Activated gamma-delta T cell treated with anti-CD3 and anti-CD28 coated beads, Interleukin-2, amount 50 U/mL, for 16 hours (primary cell): Measurements from ENCODE around the gene DCUN1D1.
"Not testable (repeated sequence)": the region's sequence is repeated elsewhere in the genome, so short reads cannot be mapped to it uniquely, and the experiment has no call there.

ENCODE experiments used
- DNase-seq: peaks from one replicate; pipeline ENCODE4 v3.0.0-alpha.2; 2020; ENCODE audit warnings: low read depth

The DCUN1D1 gene

DNA sequence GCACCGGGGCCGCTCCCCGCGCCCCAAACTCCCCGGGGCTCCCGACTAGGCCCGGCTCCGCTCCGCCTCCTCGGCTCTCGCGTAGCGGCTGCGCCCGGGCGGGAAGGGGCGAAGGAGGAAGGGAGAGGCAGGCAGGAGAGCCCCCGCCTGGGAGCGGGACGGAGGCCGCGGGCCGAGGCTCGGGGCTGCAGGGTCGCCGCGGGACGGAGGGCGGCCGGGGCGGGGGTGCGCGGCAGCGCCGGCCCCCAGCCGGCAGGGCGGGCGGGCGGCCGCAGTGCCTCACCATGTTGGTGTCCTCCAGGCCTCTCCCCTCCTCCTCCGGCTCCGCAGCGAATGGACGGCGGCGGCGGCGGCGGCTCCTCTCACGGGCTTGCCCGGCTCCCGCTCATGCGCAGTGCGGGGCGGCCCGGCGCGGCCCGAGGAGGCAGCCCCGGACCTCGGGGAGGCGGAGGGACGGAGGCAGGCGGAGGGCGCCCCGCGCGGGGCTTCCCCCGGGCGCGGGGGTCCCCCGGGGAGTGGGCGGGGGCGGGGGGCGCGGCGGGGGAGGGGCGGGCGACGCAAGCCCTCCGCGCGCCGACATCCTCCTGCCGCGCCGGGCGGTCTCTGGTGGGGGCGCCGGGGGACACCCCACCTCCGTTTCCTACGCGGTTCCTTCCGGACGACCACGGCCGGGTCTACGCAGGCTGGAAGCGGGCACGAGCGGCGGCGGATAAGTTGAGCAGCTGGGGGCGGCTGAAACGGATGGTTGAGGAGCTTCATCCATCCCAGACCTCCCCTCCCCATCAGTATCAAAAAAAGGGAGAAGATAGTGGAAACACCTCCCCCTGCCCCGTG, at the start of gene DCUN1D1:
Gene DCUN1D1, minus strand, starts transcription at position 335 of the 834 bp plus-strand sequence. Its CDS starts 49 bp downstream, at position 286.
- peak; percentile 81 for DNase-seq

DNA sequence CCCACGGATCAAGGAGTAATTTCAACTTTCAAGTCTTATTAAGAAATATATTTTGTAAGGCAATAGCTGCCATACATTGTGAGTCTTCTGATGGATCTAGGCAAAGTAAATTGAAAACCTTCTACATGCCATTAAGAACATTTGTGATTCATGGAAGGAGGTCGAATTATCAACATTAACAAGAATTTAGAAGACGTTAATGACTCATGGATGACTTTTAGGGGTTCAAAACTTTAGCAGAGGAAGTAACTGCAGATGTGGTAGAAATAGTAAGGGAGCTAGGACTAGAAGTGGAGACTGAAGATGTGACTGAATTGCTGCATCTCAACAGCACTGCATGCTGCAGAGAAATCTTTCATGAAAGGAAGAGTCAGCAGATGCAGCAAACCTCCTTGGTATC, 48.1 kb upstream of the DCUN1D1 start:
- no peak for DNase-seq

GRCh38 chr3:183027276-183027675, 46.9 kb upstream of the DCUN1D1 start:
- no peak for DNase-seq

GRCh38 chr3:183022936-183023516, 42.7 kb upstream of the DCUN1D1 start:
- no peak for DNase-seq

DNA sequence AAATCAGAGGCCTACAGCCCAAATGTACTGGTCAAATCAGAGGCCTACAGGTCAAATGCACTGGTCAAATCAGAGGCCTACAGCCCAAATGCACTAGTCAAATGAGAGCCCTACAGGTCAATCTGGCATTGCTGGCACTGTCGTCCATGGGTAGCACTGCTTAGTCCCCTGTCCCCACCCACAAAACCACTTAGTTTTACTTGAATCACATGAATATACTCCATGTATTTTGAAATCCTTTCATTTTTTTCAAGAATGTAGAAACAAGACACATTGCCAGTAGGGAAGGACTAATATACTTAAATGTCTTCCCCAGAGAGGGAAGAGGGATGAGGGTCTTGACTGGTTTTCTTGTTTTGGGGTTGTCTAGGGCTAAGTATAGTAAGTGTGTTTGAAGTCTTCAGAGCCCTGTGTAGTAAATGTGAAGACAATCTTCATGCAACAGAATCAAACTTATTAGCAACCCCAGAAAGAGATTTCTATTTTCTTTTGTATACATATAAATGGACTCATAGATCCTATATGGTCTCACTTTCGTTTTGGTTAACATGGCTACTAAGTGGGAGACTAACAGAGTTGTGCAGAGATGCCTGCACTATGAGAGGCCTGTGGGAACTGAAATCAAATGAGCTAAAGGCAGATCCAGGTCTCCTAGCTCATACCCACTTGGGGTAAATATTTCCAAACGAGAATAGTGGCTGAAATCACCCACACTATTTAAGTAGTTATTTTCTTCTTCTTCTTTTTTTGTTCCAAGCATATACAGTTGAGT, 38.3 kb upstream of the DCUN1D1 start:
- DNase-seq: no peak

GRCh38 chr3:183015185-183015584, 34.8 kb upstream of the DCUN1D1 start:
- no peak for DNase-seq

GRCh38 chr3:183013856-183014255, 33.5 kb upstream of the DCUN1D1 start:
- no peak for DNase-seq

- no peak for DNase-seq
Observed at GRCh38 chr3:183013074-183013473, 32.7 kb upstream of the DCUN1D1 start.

DNA sequence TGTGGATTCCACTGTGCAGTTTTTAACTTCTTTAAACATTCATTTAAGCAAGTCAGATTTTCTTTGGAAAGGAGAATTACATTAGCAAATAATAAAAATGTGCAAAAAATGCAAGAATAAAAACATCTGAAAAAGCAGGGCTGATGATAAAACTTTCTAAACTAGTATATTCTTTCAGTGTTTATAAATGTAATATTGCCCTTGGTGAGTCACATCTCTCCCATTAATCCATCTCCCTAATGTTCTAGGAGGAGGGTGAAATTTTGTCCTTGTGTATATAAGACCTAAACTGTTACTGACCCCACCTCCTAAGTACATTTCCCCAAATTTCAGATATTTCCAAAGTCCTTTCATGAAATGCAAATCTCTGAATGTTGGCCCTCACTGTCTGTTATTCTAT, 28.5 kb upstream of the DCUN1D1 start:
- DNase-seq: no peak

DNA sequence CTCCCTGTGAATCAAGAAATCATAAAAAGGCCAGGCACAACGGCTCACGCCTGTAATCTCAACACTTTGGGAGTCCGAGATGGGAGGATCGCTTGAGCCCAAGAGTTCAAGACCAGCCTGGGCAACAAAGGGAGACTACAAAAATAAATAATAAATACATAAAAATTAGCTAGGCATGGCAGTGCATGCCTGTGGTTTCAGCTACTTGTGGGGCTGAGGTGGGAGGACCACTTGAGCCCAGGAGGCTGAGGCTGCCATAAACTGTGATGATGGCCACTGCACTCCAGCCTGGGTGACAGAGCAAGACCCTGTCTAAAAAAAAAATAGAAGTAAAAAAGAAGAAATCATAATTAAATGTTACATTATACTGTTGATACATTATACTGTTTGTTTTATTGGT, 28.0 kb upstream of the DCUN1D1 start:
- DNase-seq: no peak

DNA sequence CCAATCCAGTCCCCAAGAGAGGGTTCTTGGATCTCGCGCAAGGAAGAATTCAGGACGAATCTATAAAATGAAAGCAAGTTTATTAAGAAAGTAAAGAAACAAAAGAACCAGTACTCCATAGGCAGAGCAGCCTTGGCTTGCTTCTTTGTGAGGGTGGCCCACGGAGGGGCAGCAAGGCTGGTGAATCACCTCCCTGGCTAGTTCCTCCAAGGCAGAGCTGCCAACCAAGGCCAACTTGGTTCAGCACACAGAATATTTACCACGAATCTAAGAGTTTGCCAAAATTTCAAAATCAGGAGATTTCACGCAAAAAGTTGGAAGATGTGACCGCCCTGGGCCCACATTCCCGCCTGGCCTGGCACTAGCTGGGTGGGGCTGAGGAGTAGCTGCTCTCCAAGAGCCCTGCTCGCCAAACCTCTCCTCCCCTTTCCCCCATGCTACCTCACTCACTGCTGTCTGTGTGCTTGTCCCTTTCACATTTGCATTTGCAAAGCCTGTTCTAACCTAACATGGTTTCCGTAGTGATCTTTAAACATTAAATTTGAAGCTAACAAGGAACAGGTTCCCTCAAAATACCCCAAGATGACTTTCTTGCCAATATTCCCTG, 26.2 kb upstream of the DCUN1D1 start:
- DNase-seq: no peak

DNA sequence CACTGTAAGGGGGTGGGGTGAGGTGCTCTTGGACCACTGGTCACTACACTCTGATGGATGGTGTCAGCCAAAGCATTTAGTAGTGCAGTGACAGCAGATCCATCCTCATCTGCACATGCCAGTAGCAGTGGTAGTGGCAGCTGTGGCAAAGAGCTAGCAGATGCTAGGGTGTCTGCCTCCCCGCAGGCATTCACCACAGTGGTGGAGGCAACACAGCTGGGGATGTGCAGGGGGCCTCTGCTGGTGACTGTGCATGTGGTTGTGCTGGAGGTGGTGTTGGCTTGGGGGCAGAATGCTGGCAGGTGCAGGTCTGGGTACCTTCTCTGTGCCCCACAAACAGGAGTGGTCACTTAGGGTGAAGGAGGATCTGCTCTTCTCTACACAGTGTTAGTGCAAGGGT, 19.4 kb upstream of the DCUN1D1 start:
- no peak for DNase-seq

GRCh38 chr3:182993486-182994201, 13.3 kb upstream of the DCUN1D1 start:
- DNase-seq: not testable (repeated sequence)

- DNase-seq: no peak
Observed at GRCh38 chr3:182989566-182989965, 9.2 kb upstream of the DCUN1D1 start.

DNA sequence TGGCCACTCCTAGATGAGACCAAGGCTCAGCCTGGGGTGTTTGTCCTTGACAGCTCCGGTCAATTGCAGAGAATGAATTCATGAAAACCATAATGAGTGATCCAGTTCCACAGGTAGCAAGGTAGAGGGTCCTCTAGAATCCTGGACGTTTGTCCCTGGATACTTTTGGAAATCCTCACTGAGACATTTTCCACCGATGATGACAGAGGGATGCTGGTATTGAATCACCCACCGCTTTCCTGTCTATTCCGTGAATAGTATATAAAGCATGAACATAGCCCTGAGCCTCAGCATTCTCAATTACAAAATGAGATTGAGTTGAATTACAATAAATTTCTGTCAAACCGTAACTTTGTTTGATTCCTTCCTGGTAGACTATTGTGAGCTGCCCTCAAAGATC, 5.7 kb upstream of the DCUN1D1 start:
- no peak for DNase-seq

- no peak for DNase-seq
Observed at GRCh38 chr3:182983876-182984275, 3.5 kb upstream of the DCUN1D1 start.

DNA sequence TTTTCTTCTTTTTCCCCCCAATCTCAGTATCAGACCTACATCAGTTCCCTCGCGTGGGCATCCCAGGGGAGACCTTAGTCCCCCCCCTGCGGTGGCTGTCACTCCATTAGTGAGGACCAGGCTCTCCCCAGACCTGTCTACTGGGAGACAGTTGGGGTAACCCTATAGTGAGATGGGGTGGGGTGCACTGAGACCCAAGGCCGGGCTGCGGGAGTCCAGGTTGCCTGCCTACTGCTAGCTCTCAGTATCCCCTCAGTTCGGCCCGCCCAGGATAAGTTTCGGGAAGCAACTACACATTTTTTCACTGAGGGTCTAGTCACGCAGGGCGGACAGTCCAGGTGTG, 671 bp upstream of the DCUN1D1 start:
- no peak for DNase-seq

DNA sequence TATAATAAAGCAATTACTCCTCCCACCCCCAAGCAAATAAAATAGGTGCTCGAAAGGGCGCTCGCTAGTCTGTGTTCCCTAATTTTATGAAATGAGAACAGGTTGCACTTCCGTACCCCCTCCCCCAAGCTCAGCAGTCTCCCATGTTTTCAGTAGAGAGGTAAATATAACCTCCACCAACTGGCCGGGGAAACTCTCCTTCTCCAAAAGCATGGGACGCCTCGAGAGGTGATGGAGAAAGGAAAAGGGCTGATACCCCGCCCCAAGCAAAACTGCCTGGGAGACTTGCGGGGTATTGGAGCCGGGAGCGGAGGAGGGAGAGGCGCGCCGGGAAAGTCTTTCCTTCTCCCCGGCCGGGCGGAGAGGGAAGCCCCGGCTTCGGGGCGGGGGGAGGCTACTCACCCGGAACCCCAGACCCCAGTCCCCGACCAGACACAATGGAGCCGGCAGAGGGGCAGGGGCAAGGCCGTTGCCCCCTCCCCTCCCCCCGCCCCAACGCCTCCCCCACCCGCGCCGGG, 605 bp downstream of the DCUN1D1 start:
- peak; percentile 6 for DNase-seq

DNA sequence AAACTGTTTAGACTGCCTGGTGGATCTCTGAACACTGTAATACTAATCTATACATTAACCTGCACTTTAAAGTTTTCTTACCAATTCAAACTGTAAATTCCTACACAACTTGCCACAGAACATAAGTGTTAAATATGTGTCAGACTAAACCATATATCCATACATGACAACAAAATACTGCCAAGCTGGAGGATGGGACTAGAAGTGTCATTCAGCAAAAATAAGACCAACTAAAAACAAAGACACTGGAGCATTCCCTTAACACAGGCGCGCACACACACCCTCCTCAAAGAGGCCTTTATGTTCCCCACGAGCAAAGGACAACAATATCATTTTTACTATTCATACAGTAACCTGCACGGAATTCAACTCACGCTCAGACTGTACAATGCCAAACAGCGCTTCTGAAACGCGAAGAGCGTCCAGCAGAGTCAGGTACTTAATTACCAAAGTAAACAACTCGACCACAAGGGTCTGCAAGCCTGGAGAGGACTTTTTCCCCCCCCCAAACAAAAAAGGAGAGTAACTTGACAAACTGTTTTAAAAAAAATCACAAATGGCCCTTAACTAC, 1.1 kb downstream of the DCUN1D1 start:
- no peak for DNase-seq

GRCh38 chr3:182978387-182978786, 2.0 kb downstream of the DCUN1D1 start:
- DNase-seq: no peak

DNA sequence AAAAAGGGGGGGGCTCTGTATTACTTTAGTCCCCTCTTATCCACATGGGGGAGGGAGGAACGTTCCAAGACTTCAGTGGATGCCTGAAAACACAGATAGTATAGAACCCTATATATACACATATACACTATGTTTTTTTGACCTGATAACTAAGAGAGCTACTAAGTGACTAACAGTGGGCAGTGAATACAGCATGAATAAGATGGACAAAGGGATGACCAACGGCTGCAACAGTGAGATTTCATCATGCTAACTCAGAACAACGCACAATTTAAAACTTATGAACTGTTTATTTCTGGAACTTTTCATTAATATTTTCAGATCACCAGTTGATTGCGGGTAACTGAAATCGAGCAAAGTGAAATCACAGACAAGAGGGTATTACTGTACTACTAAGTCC, 7.3 kb downstream of the DCUN1D1 start:
- no peak for DNase-seq
